Mesenchymal stem cell (in vitro differentiated cells and primary cell): ENCODE measurements around the gene EBP.

Source experiments
- DNase-seq: peaks from one replicate; pipeline ENCODE4 v3.0.0-alpha.2; 2013
- H2AFZ ChIP-seq: one replicate; pipeline ENCODE4 v1.6.1; 2013; ENCODE audit warnings: low read depth, mild to moderate bottlenecking, control low read depth, inconsistent platforms, low read length, moderate library complexity
- H2AK5ac ChIP-seq: 2 replicates; pipeline ENCODE4 v1.6.1; 2013; ENCODE audit warnings: low read length, moderate library complexity, mild to moderate bottlenecking, inconsistent platforms; ENCODE audit not compliant: severe bottlenecking
- H2BK120ac ChIP-seq: one replicate; pipeline ENCODE4 v1.6.1; 2013; ENCODE audit warnings: low read depth, mild to moderate bottlenecking, inconsistent platforms, low read length, moderate library complexity
- H2BK12ac ChIP-seq, 2 experiments: one replicate each; pipeline ENCODE4 v1.6.1; 2013; ENCODE audit warnings: inconsistent platforms in 2 of 2, low read length in 2 of 2, mild to moderate bottlenecking in 2 of 2, moderate library complexity in 2 of 2, control low read depth in 1 of 2
- H2BK15ac ChIP-seq: one replicate; pipeline ENCODE4 v1.6.1; 2013; ENCODE audit warnings: mild to moderate bottlenecking, low read depth, inconsistent platforms; ENCODE audit not compliant: poor library complexity, severe bottlenecking
- H2BK5ac ChIP-seq: 2 replicates; pipeline ENCODE4 v1.6.1; 2013; ENCODE audit warnings: low read depth, mild to moderate bottlenecking, low read length, control low read depth, inconsistent platforms; ENCODE audit not compliant: poor library complexity, severe bottlenecking
- H3K14ac ChIP-seq, 2 experiments: one replicate each; pipeline ENCODE4 v1.6.1; 2013; ENCODE audit warnings: inconsistent platforms in 2 of 2, low read length in 2 of 2, control low read depth in 1 of 2, mild to moderate bottlenecking in 1 of 2, moderate library complexity in 1 of 2
- H3K18ac ChIP-seq, 2 experiments: one replicate each; pipeline ENCODE4 v1.6.1; 2013; ENCODE audit warnings: inconsistent platforms in 2 of 2, low read length in 2 of 2, control low read depth in 1 of 2, low read depth in 1 of 2, mild to moderate bottlenecking in 1 of 2
- H3K23ac ChIP-seq, 2 experiments: one replicate each; pipeline ENCODE4 v1.6.1; 2013; ENCODE audit warnings: inconsistent platforms in 2 of 2, low read length in 2 of 2, mild to moderate bottlenecking in 2 of 2, moderate library complexity in 2 of 2, control low read depth in 1 of 2
- H3K27ac ChIP-seq: 2 replicates; pipeline ENCODE4 v1.5.1; 2013; ENCODE audit warnings: mild to moderate bottlenecking, moderate library complexity, low read length, control low read depth, inconsistent platforms; ENCODE audit not compliant: poor library complexity, severe bottlenecking
- H3K27me3 ChIP-seq, 2 experiments: 2 replicates each; pipeline versions ENCODE4 v1.6.1 to v1.7.0; 2013; ENCODE audit warnings: low read length in 2 of 2, mild to moderate bottlenecking in 2 of 2, moderate library complexity in 2 of 2, control low read depth in 1 of 2, inconsistent platforms in 1 of 2; ENCODE audit not compliant: control insufficient read depth in 1 of 2, insufficient read depth in 1 of 2
- H3K36me3 ChIP-seq, 2 experiments: 2 replicates each; pipeline versions ENCODE4 v1.6.1 to v1.7.0; 2013; ENCODE audit warnings: low read length in 2 of 2, control low read depth in 1 of 2, inconsistent platforms in 1 of 2, low read depth in 1 of 2, mild to moderate bottlenecking in 1 of 2; ENCODE audit not compliant: insufficient read depth in 2 of 2, control insufficient read depth in 1 of 2
- H3K4ac ChIP-seq, 2 experiments: one replicate each; pipeline ENCODE4 v1.6.1; 2013; ENCODE audit warnings: inconsistent platforms in 2 of 2, low read length in 2 of 2, mild to moderate bottlenecking in 2 of 2, moderate library complexity in 2 of 2, control low read depth in 1 of 2, low read depth in 1 of 2
- H3K4me1 ChIP-seq: 2 replicates; pipeline ENCODE4 v1.6.1; 2013; ENCODE audit warnings: low read depth, low read length, control low read depth; ENCODE audit not compliant: control insufficient read depth, insufficient read depth
- H3K4me2 ChIP-seq: 2 replicates; pipeline ENCODE4 v1.6.1; 2013; ENCODE audit warnings: low read length, mild to moderate bottlenecking, inconsistent platforms; ENCODE audit not compliant: poor library complexity, severe bottlenecking
- H3K4me3 ChIP-seq, 2 experiments: 2 replicates each; pipeline versions ENCODE4 v1.5.1 to v1.7.0; 2013; ENCODE audit warnings: low read length in 2 of 2, mild to moderate bottlenecking in 2 of 2, control low read depth in 1 of 2, low read depth in 1 of 2; ENCODE audit not compliant: insufficient read depth in 1 of 2
- H3K79me1 ChIP-seq: replicated peaks from 2 replicates; pipeline ENCODE4 v1.6.1; 2013; ENCODE audit warnings: mild to moderate bottlenecking, control low read depth, low read length, inconsistent platforms; ENCODE audit not compliant: poor library complexity, severe bottlenecking
- H3K9ac ChIP-seq: 2 replicates; pipeline ENCODE4 v1.7.0; 2013; ENCODE audit warnings: mild to moderate bottlenecking, low read length, moderate library complexity
- H3K9me3 ChIP-seq: 2 replicates; pipeline ENCODE4 v1.7.0; 2013; ENCODE audit warnings: mild to moderate bottlenecking, low read length; ENCODE audit not compliant: control insufficient read depth
- H4K8ac ChIP-seq: one replicate; pipeline ENCODE4 v1.6.1; 2013; ENCODE audit warnings: inconsistent platforms, mild to moderate bottlenecking, low read length, moderate library complexity
- H4K91ac ChIP-seq: one replicate; pipeline ENCODE4 v1.6.1; 2013; ENCODE audit warnings: mild to moderate bottlenecking, low read length, inconsistent platforms
- WGBS: methylation state at CpG from one replicate; pipeline ENCODE4 v1.1.7; 2013; ENCODE audit warnings: mixed read lengths; 5-methylcytosine and 5-hydroxymethylcytosine counted together

EBP gene

DNA sequence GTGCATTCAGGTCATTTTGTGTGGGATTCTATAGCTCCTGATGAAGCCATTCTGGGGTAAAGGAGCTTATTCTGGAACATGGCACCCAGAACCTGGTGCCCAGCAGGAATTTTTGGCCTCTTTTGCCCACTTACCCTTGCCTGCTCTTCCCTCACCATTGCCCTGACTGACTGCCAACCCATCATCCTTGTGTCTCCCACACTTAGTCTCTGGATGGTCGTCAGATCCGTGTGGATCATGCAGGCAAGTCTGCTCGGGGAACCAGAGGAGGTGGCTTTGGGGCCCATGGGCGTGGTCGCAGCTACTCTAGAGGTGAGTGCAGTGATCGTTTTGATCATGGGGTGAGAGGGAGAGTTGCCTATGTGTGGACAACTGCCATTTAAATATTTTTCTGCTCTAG lies 54.5 kb downstream of the EBP start:
- Histone ChIP-seq H3K9ac (peak overlapping the region; percentile 100), H3K27ac (no peak overlapping the region), H2BK120ac (no peak overlapping the region), H2BK5ac (no peak overlapping the region), H2BK15ac (no peak overlapping the region), H2AK5ac (no peak overlapping the region), H3K4me1 (peaks cover 12% of the 10 kb centered on the region), H2BK12ac (no peak overlapping the region), H4K91ac (no peak overlapping the region), H3K4ac (peak overlapping the region in 1 of 2 experiments; percentile 84), H3K79me1 (no peaks in the 10 kb centered on the region), H3K4me3 (peak overlapping the region; percentile 23 to 92), H3K23ac (no peak overlapping the region), H3K14ac (no peak overlapping the region), H3K9me3 (no peaks in the 10 kb centered on the region), H2AFZ (no peak overlapping the region), H3K18ac (no peak overlapping the region), H3K27me3 (no peaks in the 10 kb centered on the region), H4K8ac (no peak overlapping the region), H3K4me2 (peak overlapping the region; percentile 49), H3K36me3 (peaks cover 21 to 53% of the 10 kb centered on the region in 2 experiments)
- no peak for DNase-seq
- 57% methylated on average over 6 of the region's 6 CpGs for WGBS
